Measurements from ENCODE around the gene SLX9.

DNA sequence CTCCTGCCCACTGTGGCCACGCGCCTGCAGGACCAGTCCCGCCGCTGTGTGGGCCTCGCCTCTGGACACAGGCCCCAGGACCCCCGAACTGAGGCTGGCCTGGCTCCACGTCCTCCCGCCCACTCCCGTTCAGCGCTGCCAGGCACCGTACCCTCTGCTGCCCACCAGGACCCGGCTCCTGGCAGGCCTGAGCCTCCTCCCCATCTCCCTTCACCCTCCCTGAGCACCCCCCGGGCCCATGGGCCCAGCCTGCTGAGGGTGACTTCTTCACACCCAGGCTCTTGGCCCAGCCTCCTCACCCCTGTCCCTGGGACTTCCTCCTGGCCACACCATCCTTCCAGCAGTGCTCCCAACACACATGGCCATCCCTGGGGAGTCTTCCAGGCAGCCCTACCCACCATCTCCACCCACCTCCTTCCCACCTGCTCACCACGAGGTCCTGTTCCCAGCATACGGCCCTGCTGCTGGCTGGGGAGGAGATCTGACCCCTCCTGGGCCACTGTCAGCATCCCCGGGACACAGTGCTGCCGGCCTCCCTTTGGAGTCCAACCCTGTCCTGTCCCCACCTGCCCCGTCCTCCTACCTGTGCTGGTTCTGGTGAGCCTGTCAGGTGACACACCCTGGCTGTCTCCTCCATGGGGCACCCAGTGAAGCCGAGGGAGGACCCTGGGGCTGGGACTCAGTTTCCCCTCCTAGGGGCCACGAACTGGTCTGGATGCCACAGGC, 53.7 kb downstream of the SLX9 start:
- TF ChIP-seq CTCF (IDR thresholded peaks at IDR 0.05) (no peak), POLR2A (IDR thresholded peaks at IDR 0.05) (no peak)

Data from right lobe of liver (tissue), 4 donors.